ENCODE results near the gene MAPK6.
"Not testable (repeated sequence)": the region's sequence is repeated elsewhere in the genome, so short reads cannot be mapped to it uniquely, and the experiment has no call there.

Gene MAPK6

DNA sequence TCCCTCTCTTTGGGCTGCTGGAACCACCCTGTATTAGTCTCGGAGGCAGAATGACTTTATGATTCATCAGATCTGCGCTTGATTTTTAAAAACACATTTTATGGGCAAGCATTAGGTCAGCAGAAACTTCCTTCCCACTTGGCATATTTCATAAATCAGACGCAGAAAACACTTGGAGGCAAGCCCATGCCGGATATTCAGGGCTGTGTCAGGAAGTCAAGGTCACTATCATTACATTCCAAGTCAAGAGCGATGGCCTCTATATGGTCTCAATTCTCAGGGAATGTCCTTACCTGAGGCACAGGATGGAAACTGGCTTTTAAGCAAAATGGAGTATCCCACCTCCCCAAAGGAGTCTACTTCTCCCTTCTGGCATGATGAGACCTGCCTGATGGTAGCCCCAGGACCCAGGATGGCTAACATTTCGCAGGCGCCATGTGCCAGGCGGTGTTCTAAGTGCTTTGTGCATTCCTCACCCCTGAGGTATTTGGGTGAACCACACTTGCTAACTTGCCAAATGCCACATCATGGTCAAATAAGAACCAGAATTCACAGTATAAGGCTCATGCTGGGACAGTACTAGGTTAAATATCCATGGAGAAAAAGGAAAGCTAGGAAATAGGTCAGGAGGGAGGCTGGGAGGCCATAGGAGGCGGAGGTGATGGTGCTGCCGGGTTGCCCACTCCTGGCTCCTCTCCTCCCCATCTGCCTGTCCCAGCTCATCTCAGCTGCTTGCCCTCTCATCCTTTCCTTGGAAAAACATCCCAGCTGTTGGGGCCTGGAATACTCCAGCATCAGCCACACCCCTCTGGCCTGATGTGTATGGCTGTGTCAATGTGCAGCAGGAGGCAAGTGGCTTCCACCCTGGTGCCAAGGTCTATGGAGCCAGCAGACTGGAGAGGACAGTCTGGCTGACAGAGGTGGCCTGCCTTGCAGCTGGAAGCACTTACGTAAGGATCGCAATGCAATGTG, 74.8 kb downstream of the MAPK6 start:
- FAIRE-seq (peak; percentile 72), DNase-seq (ENCODE audit: insufficient read length, low spot score) (peak; percentile 29)
- TF ChIP-seq POLR2A (IDR thresholded peaks at IDR 0.05; ENCODE audit: low read depth, low read length), result no peak

DNA sequence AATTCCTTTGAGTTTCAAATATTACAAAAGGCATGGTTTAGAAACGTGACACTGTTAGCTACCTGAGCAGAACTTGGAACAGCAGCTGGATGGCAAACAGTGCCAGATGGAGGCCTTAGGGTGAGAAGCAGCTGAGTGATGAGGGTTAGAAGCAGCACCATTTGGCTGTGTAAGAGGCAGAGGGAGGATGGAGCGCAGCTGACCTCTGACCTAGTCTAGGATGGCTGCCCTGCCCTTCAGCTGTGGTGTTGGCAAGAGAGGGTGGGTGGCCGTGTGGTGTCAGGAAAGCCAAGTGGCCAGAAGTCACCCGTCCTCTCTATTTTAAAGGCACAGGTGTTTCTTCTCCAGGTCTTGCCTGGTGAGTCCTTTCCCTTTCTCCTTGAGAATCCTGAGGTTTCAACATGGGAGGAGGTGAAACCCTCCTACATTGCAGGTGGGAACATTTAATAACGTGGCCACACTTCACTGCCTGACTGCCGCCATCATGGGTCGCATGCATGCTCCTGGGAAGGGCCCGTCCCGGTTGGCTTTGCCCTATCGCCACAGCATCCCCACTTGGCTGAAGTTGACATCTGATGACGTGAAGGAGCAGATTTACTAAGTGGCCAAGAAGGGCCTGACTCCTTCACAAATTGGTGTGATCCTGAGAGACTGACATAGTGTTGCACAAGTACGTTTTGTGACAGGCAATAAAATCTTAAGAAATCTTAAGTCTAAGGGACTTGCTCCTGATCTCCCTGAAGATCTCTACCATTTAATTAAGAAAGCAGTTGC, 76.0 kb downstream of the MAPK6 start:
- FAIRE-seq, result no peak
- DNase-seq (ENCODE audit: insufficient read length, low spot score), result no peak
- no peak for TF ChIP-seq POLR2A (IDR thresholded peaks at IDR 0.05; ENCODE audit: low read depth, low read length)

DNA sequence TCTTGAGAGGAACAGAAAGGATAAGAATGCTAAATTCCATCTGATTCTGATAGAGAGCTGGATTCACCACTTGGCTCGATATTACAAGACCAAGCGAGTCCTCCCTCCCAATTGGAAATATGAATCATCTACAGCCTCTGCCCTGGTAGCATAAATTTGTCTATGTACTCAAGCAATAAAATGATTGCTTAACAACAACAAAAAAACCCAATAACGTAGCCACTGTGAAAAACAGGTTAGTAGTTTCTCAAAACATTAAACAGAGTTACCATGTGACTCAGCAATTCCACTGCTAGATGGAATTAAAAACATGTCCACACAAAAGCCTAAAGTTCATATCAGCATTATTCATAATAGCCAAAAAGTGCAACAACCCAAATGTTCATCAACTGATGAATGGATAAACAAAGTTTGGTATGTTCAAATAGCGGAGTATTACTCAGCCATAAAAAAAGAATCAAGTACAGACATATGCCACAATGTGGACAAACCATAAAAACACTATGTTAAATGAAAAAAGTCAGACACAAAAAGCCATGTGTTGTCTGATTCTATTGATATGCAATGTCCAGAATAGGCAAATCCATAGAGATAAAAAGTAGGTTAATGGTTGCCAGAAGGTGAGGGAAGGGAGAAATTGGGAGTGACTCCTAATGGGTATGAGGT, 76.7 kb downstream of the MAPK6 start:
- FAIRE-seq (no peak), DNase-seq (ENCODE audit: insufficient read length, low spot score) (no peak)
- TF ChIP-seq POLR2A (IDR thresholded peaks at IDR 0.05; ENCODE audit: low read depth, low read length), result no peak

DNA sequence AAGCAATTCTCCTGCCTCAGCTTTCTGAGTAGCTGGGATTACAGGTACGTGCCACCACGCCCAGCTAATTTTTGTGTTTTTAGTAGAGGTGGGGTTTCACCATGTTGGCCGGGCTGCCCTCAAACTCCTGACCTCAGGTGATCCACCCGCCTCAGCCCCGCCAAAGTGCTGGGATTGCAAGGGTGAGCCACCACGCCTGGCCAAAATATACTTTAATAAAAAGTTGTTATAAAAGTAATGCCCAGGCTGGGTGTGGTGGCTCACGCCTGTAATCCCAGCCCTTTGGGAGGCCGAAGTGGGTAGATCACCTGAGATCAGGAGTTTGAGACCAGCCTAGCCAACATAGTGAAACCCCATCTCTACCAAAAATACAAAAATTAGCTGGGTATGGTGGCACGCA, 77.5 kb downstream of the MAPK6 start:
- DNase-seq (ENCODE audit: insufficient read length, low spot score); FAIRE-seq: not testable (repeated sequence)

DNA sequence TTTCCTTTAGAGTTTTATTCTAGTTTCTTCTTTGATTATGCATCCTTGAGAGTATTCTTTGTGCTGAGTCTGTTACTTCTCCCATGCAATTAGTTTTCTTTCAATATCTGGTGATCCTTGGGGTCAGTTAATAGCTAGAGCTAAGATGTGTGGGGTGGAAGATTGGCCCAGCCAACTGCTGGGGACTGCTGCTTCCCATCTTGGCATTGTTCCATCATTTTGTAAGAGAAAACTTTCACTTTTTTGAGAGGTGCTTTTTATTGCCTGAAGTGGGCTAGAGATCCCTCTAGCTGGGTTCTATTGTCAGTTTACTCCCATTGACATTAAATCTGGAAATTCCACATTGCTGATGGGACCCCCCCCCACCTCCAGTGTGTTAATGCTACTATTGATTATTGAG, 78.2 kb downstream of the MAPK6 start:
- FAIRE-seq (no peak), DNase-seq (ENCODE audit: insufficient read length, low spot score) (no peak)
- TF ChIP-seq POLR2A (IDR thresholded peaks at IDR 0.05; ENCODE audit: low read depth, low read length), result no peak

DNA sequence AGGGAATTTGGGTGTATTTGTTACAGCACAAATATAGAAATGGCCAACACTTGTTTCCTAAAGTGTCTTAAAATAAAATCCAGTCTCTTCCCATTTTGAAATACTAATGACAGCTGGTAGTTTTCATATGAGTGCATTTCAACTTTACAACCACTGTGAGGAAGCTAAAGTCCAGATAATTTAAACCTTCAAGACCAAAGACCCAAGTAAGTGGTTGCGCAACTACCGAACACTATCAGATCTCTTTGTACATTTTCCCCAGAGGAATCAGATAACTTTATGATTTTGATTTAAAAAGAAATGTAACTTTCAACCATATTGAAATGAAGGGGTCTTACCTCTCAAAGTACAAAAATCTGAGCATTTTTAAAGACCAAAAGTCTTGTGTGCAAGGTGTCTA, 79.3 kb downstream of the MAPK6 start:
- DNase-seq (ENCODE audit: insufficient read length, low spot score) (no peak), FAIRE-seq (no peak)
- TF ChIP-seq POLR2A (IDR thresholded peaks at IDR 0.05; ENCODE audit: low read depth, low read length), result no peak

GRCh38 chr15:52099651-52100272, 80.7 kb downstream of the MAPK6 start:
- no peak for DNase-seq (ENCODE audit: insufficient read length, low spot score)
- no peak for TF ChIP-seq POLR2A (IDR thresholded peaks at IDR 0.05; ENCODE audit: low read depth, low read length)
- FAIRE-seq, result no peak

DNA sequence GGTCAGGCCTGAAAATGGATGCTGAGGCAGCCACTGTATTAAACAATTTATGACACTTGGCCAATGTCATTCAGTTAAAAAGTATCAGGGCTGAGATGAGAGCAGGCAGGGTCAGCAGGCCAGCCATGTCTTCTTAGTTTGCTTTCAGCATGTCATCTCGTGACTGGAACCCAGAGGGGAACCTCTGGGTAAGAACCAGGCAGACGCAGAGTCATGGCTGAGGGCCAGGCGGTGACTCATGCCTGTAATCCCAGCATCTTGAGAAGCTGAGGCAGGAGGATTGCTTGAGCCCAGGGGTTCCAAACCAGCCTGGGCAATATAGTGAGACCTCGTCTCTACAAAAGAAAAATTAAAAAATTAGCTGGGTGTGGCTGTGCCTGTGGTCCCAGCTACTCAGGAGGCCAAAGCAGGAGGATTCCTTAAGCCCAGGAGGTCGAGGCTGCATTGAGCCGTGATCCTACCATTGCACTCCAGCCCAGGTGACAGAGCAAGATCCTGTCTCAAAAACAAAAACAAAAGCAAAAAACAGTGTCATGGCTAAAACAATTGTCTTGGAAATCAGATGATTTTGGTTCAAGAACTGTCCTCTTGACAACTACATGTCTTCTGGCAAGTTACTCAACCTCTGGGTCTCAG, 81.9 kb downstream of the MAPK6 start:
- FAIRE-seq (no peak), DNase-seq (ENCODE audit: insufficient read length, low spot score) (no peak)

DNA sequence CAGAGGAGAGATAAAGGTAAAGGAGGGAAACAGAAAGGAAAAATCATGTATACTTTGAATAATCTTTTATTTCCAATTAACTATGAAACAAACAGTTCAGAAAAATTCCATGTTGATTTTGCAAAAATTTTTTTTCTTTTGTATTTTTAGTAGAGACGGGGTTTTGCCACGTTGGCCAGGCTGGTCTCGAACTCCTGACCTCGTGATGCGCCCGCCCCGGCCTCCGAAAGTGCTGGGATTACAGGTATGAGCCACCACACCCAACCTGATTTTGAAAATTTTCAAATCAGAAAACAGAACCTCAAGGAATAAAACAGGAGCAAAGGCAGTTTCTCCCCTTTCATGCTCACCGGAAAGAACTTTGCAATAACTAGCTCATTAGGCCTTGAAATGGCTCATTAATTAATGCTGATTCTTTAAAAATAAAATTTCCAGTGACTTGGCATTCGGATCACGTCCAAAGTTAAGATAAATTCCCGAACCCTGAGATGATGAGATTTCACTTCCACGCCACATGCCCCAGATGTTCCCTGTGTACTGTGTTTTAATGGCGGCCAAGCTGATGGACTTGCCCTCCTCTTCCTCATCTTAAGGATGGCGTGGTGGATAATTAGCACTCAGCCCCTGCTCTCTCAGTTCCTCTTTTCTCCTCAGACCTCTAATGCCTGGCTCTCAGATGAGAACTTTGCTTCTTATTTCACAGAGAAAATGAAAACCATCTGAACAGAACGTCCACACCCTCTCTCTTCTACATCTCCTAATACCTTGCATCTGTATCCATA, 82.7 kb downstream of the MAPK6 start:
- no peak for TF ChIP-seq POLR2A (IDR thresholded peaks at IDR 0.05; ENCODE audit: low read depth, low read length)
- DNase-seq (ENCODE audit: insufficient read length, low spot score) (no peak), FAIRE-seq (no peak)

More for the DNA sequence above, 81.9 kb downstream of the MAPK6 start:
- TF ChIP-seq POLR2A (IDR thresholded peaks at IDR 0.05; ENCODE audit: low read depth, low read length), result no peak

GRCh38 chr15:52102463-52102862, 83.4 kb downstream of the MAPK6 start:
- no peak for DNase-seq (ENCODE audit: insufficient read length, low spot score)
- TF ChIP-seq POLR2A (IDR thresholded peaks at IDR 0.05; ENCODE audit: low read depth, low read length), result no peak
- no peak for FAIRE-seq

DNA sequence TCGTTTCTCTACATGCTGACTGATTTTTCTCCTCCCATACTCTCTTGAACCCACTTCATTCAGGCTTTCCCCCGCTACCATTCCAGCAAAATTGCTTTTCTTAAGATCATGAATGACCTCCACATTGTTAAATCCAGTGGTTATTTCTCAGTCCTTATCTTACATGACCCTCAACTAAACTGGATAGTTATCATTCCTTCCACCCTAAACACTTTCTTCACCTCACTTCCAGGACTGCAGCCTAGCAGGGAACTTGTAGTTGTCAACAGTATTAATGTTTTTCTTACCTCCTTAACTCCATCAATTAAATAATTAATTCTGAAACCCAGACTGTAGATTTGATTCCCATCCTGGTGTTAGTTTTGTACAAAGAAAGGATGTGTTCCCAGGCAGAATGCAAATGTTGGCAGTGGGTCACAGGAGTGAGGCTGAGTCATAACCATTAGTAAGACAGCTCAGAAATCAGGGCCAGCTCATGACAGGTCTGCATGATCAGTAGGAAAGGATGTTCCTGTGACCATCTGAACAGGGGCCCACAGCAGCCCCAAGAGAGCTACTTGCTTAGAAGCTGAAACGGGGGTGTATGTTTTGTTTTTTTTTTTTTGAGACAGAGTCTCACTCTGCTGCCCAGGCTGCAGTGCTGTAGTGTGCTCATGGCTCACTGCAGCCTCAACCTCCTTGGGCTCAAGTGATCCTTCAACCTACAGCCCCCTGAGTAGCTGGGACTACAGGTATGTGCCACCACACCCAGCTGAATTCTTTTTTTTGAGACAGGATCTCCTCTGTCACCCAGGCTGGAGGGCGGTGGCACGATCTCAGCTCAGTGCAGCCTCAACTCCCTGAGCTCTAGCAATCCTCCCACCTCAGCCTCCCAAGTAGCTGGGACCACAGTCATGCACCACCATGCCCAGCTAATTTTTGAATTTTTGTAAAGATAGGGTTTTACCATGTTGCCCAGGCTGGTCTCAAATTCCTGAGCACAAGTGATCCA, 84.5 kb downstream of the MAPK6 start:
- peak; percentile 50 for DNase-seq (ENCODE audit: insufficient read length, low spot score)
- FAIRE-seq, result no peak
- TF ChIP-seq POLR2A (IDR thresholded peaks at IDR 0.05; ENCODE audit: low read depth, low read length), result no peak
